ENCODE measurements around the gene ZNF141.

DNA sequence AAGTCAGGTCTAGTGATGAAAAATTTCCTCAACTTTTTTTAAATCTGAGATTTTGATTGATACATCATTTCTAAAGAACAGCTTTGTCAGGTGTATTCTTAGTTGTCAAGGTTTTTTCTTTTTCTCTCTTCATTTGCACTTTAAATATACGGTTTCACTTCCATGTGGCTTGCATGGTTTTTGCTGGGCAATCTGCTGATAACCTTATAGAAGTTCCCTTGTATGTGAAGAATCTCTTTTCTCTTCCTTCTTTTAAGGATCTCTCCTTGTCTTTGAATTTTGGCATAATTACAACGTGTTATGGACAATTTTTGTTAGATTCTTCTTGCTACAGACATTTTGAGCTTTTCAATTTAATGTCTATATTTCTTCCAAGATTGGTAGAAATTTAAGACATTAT is 85.0 kb downstream of the ZNF141 start:
- TF ChIP-seq, protein P1, sequence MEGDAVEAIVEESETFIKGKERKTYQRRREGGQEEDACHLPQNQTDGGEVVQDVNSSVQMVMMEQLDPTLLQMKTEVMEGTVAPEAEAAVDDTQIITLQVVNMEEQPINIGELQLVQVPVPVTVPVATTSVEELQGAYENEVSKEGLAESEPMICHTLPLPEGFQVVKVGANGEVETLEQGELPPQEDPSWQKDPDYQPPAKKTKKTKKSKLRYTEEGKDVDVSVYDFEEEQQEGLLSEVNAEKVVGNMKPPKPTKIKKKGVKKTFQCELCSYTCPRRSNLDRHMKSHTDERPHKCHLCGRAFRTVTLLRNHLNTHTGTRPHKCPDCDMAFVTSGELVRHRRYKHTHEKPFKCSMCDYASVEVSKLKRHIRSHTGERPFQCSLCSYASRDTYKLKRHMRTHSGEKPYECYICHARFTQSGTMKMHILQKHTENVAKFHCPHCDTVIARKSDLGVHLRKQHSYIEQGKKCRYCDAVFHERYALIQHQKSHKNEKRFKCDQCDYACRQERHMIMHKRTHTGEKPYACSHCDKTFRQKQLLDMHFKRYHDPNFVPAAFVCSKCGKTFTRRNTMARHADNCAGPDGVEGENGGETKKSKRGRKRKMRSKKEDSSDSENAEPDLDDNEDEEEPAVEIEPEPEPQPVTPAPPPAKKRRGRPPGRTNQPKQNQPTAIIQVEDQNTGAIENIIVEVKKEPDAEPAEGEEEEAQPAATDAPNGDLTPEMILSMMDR (IDR thresholded peaks at IDR 0.05), result no peak
- TF ChIP-seq POLR2A (IDR thresholded peaks at IDR 0.05), result no peak
